ENCODE results near the gene FAM76B. TPM values are rescaled to one million over a fixed set of nuclear protein-coding genes. Genes with fewer than 3 reads are reported as not detected.

The FAM76B gene
- total RNA-seq, 6 donors from 2014 or later: 16.2 to 82.8 (median 25.4) TPM

DNA sequence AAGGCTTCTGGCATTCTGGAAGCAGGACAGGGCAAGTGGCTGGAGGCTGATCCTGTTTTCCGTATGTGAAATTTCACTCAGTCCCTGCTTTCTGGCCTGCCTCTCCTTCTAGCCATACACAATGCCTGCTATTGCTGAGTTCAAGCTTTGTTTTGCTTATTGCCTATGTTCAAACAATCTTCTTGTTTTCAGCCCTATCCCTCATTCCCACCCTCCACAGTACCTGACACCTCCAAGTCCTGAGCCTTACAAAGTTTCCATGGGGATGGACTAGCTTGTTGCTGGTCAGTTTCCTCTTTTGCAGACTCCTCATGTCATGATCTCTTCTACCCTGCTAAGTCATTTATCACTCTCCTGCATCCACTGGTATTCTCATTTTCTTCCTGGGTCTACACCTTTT is 38.1 kb downstream of the FAM76B start:
- no peak for TF ChIP-seq CTCF (IDR thresholded peaks at IDR 0.05)
- TF ChIP-seq POLR2A (IDR thresholded peaks at IDR 0.05): no peak
- no peak for TF ChIP-seq EP300 (IDR thresholded peaks at IDR 0.05)
- TF ChIP-seq POLR2AphosphoS5 (IDR thresholded peaks at IDR 0.05): no peak
- WGBS, 2 donors: 93 to 100% methylated on average over 1 of the region's 1 CpG
- H3K4me1 ChIP-seq: no peaks in the 10 kb centered on the region
- no peaks in the 10 kb centered on the region for H3K9me3 ChIP-seq
- H3K27me3 ChIP-seq: no peaks in the 10 kb centered on the region
- no peak overlapping the region for H3K27ac ChIP-seq
- DNase-seq (no peak), ATAC-seq (ENCODE audit: low FRiP score in 2 of 2) (no peak)
- H3K4me3 ChIP-seq: no peak overlapping the region
- no peaks in the 10 kb centered on the region for H3K36me3 ChIP-seq

GRCh38 chr11:95750101-95750500 is 39.5 kb downstream of the FAM76B start:
- H3K36me3 ChIP-seq: no peaks in the 10 kb centered on the region
- H3K9me3 ChIP-seq: no peaks in the 10 kb centered on the region
- H3K4me3 ChIP-seq: no peak overlapping the region
- ATAC-seq (ENCODE audit: low FRiP score in 2 of 2): no peak
- WGBS, 2 donors: 75 to 91% methylated on average over 1 of the region's 1 CpG
- H3K27ac ChIP-seq: no peak overlapping the region
- no peaks in the 10 kb centered on the region for H3K27me3 ChIP-seq
- H3K4me1 ChIP-seq: no peaks in the 10 kb centered on the region
- no peak for DNase-seq
- TF ChIP-seq POLR2AphosphoS5 (IDR thresholded peaks at IDR 0.05) (no peak), CTCF (IDR thresholded peaks at IDR 0.05) (no peak), POLR2A (IDR thresholded peaks at IDR 0.05) (no peak), EP300 (IDR thresholded peaks at IDR 0.05) (no peak)

DNA sequence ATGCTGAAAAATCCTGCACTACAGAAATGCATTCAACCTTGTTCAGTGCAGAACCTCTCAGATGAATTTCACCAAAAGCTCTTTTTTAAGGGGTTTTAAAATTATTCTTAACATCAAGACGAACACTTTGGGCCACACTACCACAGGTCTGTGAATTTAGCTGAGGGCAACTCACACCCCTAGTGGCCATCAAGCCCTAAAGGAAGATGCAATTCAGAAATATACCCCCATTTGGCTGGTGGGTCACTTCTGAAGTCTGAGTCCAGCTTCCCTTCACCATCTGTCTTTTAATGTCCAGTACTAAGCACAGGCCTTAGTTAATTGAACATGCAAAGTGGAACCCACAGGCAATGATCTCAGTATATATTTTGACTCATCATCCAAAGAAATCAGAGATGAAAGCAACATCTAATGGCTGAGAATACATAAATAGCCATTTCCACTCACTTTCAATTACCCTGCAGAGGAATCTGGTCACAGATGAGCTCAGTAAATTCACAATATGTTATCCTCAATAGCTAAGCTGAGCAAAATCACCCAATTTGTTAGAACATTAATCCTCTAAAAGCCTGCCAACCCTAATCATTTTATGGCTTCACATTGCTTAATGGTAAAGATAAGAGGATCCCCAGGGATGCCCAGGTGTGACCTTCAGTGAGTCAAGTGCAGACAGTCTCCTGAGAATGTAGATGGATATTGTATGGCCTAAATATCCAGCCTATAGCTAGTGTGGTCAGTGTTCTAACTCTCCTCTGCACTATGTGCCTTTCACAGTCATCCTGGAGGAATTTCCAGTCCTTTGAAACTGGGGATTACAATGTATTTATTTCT is 50.3 kb downstream of the FAM76B start:
- Histone ChIP-seq H3K4me3 (no peak overlapping the region), H3K27ac (no peak overlapping the region), H3K9me3 (no peaks in the 10 kb centered on the region), H3K27me3 (no peaks in the 10 kb centered on the region), H3K36me3 (no peaks in the 10 kb centered on the region), H3K4me1 (peaks cover 0 to under 1% (median 0%) of the 10 kb centered on the region in 4 donors)
- 0 to 89% methylated on average over 1 of the region's 1 CpG for WGBS, 2 donors
- ATAC-seq (ENCODE audit: low FRiP score in 2 of 2) (no peak), DNase-seq (no peak)
- TF ChIP-seq POLR2AphosphoS5 (IDR thresholded peaks at IDR 0.05): no peak
- TF ChIP-seq POLR2A (IDR thresholded peaks at IDR 0.05): no peak
- TF ChIP-seq CTCF (IDR thresholded peaks at IDR 0.05): no peak
- no peak for TF ChIP-seq EP300 (IDR thresholded peaks at IDR 0.05)

- ATAC-seq (ENCODE audit: low FRiP score in 2 of 2) (no peak), DNase-seq (no peak)
- 67 to 68% methylated on average over 2 of the region's 2 CpGs for WGBS, 2 donors
- Histone ChIP-seq H3K9me3 (no peaks in the 10 kb centered on the region), H3K27me3 (no peaks in the 10 kb centered on the region), H3K36me3 (no peaks in the 10 kb centered on the region), H3K4me1 (peaks cover 0 to 3% (median 0%) of the 10 kb centered on the region in 4 donors), H3K4me3 (no peak overlapping the region), H3K27ac (no peak overlapping the region)
- TF ChIP-seq CTCF (IDR thresholded peaks at IDR 0.05): no peak
- TF ChIP-seq POLR2A (IDR thresholded peaks at IDR 0.05): no peak
- TF ChIP-seq POLR2AphosphoS5 (IDR thresholded peaks at IDR 0.05): no peak
- no peak for TF ChIP-seq EP300 (IDR thresholded peaks at IDR 0.05)
These were observed 52.8 kb downstream of the FAM76B start for GRCh38 chr11:95736809-95737208.

DNA sequence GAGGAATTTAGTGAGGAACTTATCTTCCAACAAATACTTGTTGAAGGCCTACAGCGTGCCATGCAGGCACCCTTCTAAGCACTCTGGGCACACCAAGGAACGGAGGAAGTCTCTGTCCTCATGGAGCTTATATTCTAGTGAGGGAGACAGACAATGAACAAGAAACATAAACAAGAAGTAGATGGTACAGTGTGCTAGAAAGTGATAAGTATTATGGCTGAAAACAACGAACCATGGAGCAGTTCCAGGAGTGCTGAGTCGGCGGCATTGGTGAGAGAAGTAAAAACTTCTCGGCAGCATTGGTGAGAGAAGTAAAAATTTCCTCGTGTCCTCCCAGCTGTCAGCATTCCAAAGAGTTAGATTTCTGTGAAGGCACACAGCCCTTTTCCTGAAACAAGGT is 53.2 kb downstream of the FAM76B start:
- Histone ChIP-seq H3K27ac (no peak overlapping the region), H3K4me3 (no peak overlapping the region), H3K9me3 (no peaks in the 10 kb centered on the region), H3K4me1 (peaks cover 0 to 3% (median 0%) of the 10 kb centered on the region in 4 donors), H3K27me3 (no peaks in the 10 kb centered on the region), H3K36me3 (no peaks in the 10 kb centered on the region)
- DNase-seq (no peak), ATAC-seq (ENCODE audit: low FRiP score in 2 of 2) (no peak)
- WGBS, 2 donors: 45% methylated on average over 7 of the region's 7 CpGs
- TF ChIP-seq POLR2AphosphoS5 (IDR thresholded peaks at IDR 0.05) (no peak), CTCF (IDR thresholded peaks at IDR 0.05) (no peak), EP300 (IDR thresholded peaks at IDR 0.05) (no peak), POLR2A (IDR thresholded peaks at IDR 0.05) (no peak)

Measured in upper lobe of left lung (tissue), 6 donors.